ENCODE results near the gene PDE3B.
"Not testable (repeated sequence)": the region's sequence is repeated elsewhere in the genome, so short reads cannot be mapped to it uniquely, and the experiment has no call there.

The PDE3B gene

GRCh38 chr11:14872032-14872431 lies 228.4 kb downstream of the PDE3B start:
- H3K27ac ChIP-seq = no peak overlapping the region
- no peak for DNase-seq (ENCODE audit: low spot score)
- no peak for TF ChIP-seq CTCF (IDR thresholded peaks at IDR 0.05)
- no peak overlapping the region for H3K4me3 ChIP-seq

GRCh38 chr11:14873632-14874031 lies 230.0 kb downstream of the PDE3B start:
- no peak for DNase-seq (ENCODE audit: low spot score)
- TF ChIP-seq CTCF (IDR thresholded peaks at IDR 0.05) = no peak
- Histone ChIP-seq H3K27ac (no peak overlapping the region), H3K4me3 (no peak overlapping the region)

DNA sequence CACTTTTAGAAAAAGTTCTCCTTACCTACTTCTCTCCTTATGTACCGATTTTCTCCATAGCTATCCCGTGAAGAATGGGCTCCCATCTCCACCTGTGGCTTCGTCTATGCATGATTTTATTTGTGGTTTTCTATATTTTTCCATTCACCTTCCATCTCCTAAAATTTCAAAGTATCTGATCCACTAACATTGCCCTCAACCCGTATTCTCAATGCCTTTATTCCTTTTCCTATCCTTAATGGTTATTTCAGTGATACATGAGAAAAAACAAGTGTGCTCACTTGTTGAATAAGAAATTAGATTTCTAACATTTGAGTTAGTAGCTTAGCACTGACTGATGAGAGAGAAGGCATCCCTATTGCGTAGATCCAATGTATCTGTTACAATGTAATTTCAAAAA lies 231.6 kb downstream of the PDE3B start:
- H3K4me3 ChIP-seq = no peak overlapping the region
- no peak for DNase-seq (ENCODE audit: low spot score)
- no peak overlapping the region for H3K27ac ChIP-seq
- TF ChIP-seq CTCF (IDR thresholded peaks at IDR 0.05) = no peak

GRCh38 chr11:14881576-14882193 lies 238.1 kb downstream of the PDE3B start:
- DNase-seq (ENCODE audit: low spot score) = no peak
- no peak for TF ChIP-seq CTCF (IDR thresholded peaks at IDR 0.05)
- H3K27ac ChIP-seq = no peak overlapping the region
- H3K4me3 ChIP-seq = no peak overlapping the region

DNA sequence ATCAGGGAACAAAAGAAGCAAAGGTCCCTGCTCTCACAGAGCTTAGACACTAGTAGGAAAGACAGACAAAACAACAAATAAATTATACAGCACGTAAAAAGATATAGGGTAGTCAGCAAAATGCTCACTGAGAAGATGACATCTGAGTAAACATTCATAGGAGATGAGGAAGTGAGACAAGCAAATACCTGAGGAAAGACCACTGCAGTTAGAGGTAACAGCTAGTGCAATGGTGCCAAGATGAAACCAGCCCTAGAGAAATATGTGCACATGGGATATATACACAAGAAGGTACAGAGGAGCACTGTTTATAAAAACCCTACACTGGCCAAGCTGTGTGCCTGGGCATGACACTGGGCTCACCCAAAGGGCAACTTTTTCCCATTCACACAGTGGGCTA lies 238.6 kb downstream of the PDE3B start:
- no peak overlapping the region for H3K4me3 ChIP-seq
- TF ChIP-seq CTCF (IDR thresholded peaks at IDR 0.05) = no peak
- DNase-seq (ENCODE audit: low spot score) = no peak
- no peak overlapping the region for H3K27ac ChIP-seq

DNA sequence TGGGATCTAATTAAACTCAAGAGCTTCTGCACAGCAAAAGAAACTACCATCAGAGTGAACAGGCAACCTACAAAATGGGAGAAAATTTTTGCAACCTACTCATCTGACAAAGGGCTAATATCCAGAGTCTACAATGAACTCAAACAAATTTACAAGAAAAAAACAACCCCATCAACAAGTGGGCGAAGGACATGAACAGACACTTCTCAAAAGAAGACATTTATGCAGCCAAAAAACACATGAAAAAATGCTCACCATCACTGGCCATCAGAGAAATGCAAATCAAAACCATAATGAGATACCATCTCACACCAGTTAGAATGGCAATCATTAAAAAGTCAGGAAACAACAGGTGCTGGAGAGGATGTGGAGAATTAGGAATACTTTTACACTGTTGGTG lies 240.1 kb downstream of the PDE3B start:
- H3K4me3 ChIP-seq; H3K27ac ChIP-seq; DNase-seq (ENCODE audit: low spot score): not testable (repeated sequence)

- no peak for DNase-seq (ENCODE audit: low spot score)
- H3K4me3 ChIP-seq = no peak overlapping the region
- H3K27ac ChIP-seq = no peak overlapping the region
- TF ChIP-seq CTCF (IDR thresholded peaks at IDR 0.05) = no peak
These were observed 241.2 kb downstream of the PDE3B start for GRCh38 chr11:14884667-14885273.
